ENCODE measurements around the gene DSCAML1. TPM values are rescaled to one million over a fixed set of nuclear protein-coding genes. Genes with fewer than 3 reads are reported as not detected.

Gene DSCAML1
- total and polyA plus RNA-seq, 2 of the 8 experiments (the other 6 are each of a cell fraction or from before 2014, with no cell fraction given), result 0.19 to 0.24 TPM

- TF ChIP-seq, protein P1, sequence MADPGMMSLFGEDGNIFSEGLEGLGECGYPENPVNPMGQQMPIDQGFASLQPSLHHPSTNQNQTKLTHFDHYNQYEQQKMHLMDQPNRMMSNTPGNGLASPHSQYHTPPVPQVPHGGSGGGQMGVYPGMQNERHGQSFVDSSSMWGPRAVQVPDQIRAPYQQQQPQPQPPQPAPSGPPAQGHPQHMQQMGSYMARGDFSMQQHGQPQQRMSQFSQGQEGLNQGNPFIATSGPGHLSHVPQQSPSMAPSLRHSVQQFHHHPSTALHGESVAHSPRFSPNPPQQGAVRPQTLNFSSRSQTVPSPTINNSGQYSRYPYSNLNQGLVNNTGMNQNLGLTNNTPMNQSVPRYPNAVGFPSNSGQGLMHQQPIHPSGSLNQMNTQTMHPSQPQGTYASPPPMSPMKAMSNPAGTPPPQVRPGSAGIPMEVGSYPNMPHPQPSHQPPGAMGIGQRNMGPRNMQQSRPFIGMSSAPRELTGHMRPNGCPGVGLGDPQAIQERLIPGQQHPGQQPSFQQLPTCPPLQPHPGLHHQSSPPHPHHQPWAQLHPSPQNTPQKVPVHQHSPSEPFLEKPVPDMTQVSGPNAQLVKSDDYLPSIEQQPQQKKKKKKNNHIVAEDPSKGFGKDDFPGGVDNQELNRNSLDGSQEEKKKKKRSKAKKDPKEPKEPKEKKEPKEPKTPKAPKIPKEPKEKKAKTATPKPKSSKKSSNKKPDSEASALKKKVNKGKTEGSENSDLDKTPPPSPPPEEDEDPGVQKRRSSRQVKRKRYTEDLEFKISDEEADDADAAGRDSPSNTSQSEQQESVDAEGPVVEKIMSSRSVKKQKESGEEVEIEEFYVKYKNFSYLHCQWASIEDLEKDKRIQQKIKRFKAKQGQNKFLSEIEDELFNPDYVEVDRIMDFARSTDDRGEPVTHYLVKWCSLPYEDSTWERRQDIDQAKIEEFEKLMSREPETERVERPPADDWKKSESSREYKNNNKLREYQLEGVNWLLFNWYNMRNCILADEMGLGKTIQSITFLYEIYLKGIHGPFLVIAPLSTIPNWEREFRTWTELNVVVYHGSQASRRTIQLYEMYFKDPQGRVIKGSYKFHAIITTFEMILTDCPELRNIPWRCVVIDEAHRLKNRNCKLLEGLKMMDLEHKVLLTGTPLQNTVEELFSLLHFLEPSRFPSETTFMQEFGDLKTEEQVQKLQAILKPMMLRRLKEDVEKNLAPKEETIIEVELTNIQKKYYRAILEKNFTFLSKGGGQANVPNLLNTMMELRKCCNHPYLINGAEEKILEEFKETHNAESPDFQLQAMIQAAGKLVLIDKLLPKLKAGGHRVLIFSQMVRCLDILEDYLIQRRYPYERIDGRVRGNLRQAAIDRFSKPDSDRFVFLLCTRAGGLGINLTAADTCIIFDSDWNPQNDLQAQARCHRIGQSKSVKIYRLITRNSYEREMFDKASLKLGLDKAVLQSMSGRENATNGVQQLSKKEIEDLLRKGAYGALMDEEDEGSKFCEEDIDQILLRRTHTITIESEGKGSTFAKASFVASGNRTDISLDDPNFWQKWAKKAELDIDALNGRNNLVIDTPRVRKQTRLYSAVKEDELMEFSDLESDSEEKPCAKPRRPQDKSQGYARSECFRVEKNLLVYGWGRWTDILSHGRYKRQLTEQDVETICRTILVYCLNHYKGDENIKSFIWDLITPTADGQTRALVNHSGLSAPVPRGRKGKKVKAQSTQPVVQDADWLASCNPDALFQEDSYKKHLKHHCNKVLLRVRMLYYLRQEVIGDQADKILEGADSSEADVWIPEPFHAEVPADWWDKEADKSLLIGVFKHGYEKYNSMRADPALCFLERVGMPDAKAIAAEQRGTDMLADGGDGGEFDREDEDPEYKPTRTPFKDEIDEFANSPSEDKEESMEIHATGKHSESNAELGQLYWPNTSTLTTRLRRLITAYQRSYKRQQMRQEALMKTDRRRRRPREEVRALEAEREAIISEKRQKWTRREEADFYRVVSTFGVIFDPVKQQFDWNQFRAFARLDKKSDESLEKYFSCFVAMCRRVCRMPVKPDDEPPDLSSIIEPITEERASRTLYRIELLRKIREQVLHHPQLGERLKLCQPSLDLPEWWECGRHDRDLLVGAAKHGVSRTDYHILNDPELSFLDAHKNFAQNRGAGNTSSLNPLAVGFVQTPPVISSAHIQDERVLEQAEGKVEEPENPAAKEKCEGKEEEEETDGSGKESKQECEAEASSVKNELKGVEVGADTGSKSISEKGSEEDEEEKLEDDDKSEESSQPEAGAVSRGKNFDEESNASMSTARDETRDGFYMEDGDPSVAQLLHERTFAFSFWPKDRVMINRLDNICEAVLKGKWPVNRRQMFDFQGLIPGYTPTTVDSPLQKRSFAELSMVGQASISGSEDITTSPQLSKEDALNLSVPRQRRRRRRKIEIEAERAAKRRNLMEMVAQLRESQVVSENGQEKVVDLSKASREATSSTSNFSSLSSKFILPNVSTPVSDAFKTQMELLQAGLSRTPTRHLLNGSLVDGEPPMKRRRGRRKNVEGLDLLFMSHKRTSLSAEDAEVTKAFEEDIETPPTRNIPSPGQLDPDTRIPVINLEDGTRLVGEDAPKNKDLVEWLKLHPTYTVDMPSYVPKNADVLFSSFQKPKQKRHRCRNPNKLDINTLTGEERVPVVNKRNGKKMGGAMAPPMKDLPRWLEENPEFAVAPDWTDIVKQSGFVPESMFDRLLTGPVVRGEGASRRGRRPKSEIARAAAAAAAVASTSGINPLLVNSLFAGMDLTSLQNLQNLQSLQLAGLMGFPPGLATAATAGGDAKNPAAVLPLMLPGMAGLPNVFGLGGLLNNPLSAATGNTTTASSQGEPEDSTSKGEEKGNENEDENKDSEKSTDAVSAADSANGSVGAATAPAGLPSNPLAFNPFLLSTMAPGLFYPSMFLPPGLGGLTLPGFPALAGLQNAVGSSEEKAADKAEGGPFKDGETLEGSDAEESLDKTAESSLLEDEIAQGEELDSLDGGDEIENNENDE (IDR thresholded peaks at IDR 0.05; ENCODE audit: insufficient replicate concordance, low read length), result no peak
- TF ChIP-seq POU5F1 (IDR thresholded peaks at IDR 0.05; ENCODE audit: low read depth, low read length) (no peak), HDAC6 (IDR thresholded peaks at IDR 0.05; ENCODE audit: low read depth, low read length) (no peak), CREB1 (IDR thresholded peaks at IDR 0.05) (no peak), RAD21 (IDR thresholded peaks at IDR 0.05 in 1 of 2, conservative IDR thresholded peaks at IDR 0.05 in 1 of 2; ENCODE audit: low read depth in 2 of 2, low read length in 2 of 2) (no peak), EGR1 (IDR thresholded peaks at IDR 0.05; ENCODE audit: borderline replicate concordance, low read depth, low read length) (no peak), POLR2A (IDR thresholded peaks at IDR 0.05; ENCODE audit: control extremely low read depth in 1 of 2, low read depth in 2 of 2, low read length in 2 of 2) (no peak), TAF7 (optimal IDR thresholded peaks at IDR 0.05; ENCODE audit: borderline replicate concordance, low read depth, low read length) (no peak), RXRA (IDR thresholded peaks at IDR 0.05; ENCODE audit: insufficient read depth, low read depth, low read length) (no peak), MAX (IDR thresholded peaks at IDR 0.05) (no peak)
Measured at GRCh38 chr11:117557361-117557760, 239.7 kb downstream of the DSCAML1 start (continued).

Data from H1 (cell line).